ENCODE results near the gene MYO18B.

Gene MYO18B

DNA sequence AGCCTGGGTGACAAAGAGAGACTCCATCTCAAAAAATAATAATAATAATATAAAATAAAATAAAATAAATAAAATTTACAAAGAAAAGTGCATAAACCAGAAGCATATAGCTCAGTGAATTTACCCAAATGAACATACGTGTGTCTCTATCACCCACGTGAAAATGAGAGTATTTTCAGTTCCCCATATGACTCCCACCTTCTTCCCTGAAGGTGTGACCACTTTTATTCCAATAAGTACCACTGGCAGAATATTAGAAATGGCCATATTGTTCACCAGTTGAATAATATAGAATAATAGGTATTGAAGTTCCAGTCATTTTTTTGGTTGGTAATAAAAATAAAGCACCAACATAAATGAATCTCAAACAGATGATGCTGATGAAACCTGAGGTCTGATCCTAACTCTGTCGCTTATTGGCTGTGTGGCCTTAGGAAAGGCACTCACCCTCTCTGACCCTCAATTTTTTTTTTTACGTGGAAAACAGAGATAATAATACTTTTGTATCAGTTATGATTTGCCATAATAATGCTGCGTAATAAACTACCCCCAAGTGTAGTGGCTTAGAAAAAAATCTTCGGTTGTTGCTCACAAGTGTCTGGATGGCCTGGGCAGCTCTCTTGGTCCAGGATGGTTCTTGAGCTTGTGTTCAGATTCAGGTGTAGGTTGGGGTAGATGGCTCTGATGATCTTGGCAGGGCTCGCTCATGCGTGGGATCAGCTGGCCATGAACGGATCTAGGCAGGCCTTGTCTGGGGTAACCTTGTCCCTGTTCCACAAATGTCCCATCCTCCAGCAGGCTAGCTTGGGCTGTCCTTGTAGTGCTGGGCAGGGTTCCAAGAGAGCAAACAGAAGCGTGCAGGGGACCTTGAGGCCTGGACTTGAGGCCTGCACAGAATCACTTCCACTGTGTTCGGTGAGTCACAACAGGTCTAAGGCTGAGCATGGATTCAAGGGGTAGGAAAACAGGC lies 88.1 kb downstream of the MYO18B start:
- no peak for DNase-seq

DNA sequence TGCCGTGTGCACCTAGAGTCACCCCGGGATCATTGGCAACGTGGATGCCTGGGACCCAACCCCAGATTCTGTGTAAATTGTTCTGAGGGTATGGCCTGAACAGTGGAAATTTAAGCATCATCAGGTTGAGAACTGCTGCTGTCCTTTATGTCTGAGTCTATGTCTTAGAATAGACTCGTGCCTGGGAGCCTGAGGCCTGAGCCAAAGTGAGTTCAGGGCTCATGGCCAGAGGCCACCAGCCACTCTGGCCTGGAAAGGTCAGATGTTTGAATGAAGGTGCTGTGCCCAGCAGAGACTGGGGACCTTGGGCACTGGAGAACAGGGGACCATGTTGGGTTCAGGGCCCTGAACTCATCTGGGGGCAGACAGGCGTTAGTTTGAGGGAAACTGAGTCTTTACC lies 91.1 kb downstream of the MYO18B start:
- DNase-seq: no peak

DNA sequence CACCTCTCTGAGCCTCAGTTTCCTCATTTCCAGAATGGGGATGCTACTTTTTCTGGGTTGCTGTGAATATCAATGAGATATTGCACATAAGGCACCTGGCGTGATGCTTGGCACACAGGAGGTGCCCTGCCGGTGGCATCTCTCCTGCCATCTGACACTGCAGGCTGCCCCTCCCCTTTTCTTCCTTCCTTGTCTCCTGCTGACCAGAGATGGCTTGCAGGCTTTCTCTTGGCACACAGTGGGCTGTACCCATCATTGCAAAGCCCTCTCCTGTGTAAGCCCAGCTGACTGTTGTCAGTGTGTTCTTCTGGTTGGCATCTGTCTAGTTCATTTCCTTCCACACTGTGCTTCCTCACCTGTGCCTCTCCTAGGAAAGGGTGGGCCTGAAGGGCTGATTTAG lies 91.7 kb downstream of the MYO18B start:
- DNase-seq: no peak

DNA sequence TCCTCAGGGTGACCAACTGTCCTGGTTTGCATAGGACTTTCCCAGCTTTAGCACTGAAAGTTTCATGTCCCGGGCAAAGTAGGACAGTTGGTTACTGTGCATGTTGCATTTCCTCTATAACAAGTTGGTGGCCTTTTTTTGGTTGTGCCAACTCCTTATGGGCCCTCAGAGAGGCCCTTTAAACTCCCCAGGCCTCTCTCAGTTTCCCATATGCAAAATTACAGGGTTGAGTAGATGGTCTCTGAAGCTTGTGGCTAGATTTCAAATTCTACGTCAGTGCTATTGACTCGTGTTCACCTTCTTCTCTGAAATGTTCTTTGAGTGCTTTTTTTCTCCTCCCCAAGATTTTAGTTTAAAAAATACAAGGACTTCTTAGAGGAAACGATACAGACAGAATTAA lies 92.5 kb downstream of the MYO18B start:
- no peak for DNase-seq

DNA sequence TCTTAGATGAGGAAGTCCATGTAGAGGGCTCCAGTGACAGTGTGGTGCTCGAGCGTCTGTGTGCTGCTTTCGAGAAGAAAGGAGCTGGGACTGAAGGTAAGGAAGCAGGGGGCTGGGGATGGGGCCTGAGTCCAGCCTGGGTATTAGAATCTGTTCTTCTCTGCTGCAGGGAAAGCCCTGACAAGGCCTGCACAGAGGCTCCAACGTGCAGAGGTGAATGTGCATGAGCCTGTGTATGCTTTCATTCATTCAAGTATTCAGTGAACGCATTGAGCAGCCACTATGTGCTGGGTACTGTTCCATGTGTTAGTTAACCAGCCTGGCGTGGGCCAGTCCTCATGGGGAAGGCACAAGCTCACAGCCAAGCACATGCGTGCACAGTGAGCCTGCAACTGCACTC lies 93.4 kb downstream of the MYO18B start:
- DNase-seq: no peak

DNA sequence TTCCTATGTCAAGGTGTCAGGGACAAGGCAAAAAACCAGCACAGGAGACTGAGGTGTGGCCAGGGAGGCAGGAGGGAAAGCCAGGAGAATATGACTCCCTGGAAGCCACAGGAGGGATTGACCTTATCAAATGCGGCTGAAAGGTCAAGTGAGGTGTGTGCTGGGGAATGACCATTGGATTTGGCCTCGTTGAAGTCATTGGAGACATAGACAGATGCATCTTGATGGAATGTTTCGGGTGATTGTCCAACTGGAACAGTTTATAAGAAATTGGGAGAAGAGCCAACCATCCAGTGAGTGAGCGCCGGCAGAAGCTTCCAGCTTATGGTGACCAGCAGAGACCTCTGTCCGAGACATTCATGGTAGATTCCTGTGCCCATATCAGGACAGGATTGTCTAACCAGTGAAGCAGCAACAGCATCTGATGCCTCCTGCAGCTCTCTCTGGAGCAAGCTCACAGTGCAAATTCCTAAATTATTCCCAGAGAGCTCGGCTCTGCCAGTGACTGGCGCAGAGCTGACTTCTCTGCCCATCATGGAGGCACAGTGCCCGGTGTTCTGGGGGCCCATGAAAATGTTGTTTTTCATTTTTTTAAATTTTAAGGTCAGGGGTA lies 95.4 kb downstream of the MYO18B start:
- DNase-seq: no peak

DNA sequence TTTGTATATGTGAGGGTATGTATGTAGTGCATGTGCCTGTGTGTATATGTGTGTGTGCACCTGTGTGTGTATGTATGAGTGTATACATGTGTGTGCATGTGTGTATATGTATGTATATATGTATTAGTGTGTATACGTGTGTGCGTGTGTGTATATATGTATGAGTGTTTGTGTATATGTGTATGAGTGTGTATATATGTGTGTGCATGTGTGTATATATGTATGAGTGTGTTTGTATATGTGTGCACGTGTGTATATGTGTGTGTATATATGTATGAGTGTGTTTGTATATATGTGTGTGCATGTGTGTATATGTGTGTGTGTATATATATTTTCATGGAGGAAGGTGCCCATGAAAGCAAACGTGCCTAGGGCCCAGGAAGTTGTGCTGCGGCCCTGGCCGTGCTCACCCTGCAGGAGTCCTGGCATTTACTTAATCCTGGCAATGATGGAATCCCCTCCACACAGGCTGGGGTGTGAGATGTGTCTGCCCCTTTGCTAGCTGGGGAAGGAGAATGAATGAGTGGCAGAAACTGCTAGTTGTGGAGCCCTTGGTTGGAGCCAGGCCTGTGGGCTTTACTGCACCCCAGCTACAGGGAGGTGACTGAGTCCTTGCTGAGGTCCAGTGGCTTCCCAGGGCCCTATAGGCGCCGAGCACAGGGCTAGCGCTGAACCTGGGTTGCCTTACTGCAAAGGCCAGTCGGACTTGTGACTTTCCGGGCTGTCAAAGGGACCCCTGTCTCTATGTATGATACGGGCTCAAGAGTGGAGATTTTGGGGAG lies 97.2 kb downstream of the MYO18B start:
- DNase-seq: no peak

DNA sequence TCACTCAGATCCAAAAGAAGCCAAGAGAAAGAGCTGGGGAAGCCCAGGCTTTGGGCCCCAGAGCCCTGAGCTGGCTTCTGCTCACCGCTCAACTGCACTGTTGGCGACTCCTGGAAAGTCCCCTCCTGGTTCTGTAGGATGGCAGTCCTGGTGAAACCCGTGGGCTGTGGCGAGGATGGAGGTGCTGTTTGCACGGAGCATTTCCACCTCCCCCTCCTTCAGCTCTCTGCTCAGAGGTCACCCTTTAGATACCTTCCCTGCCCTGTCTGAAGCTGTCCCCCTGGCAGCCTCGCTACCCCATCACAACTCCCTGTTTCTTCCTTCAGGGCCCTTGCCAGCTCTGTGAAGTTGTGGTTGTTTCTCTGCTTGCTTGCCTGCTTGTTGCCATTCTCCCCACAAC lies 97.8 kb downstream of the MYO18B start:
- DNase-seq: no peak

DNA sequence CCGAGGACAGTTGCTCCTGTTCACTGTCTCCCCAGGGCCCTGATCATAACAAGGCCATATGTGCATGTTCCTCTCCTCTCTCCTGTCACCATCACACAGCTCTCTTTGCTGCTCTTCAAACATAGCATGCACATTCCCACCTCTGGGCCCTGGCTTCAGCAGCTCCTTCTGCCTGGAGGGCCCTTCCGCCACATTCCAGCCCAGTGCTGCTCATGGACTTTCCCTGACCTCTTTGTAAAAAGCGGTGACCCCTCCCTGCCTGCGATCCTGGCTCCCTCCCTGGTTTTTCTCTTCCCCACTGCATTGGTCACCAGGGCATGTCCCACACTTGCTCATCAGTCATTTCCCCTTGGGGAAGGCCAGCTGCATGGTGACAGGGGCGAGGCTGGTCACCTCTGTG lies 98.2 kb downstream of the MYO18B start:
- DNase-seq: no peak

DNA sequence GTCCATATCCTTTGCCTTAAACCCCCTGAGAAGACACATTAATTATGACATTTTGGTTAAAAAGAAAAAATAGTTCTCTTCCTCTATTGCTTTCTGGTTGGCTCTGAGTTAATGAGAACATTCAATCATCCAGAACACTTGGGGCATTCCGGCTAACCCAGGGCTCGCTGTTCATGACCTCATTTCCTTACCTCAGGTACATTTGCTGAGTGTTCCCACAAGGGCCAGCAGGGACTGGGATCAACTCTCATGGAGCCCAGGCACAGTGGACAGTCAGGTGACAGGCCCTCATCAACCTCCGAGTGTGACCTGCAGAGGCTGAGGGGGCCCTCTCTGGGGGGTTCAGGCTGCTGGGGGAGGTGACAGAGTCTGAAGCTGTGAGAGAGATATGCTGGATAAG lies 98.9 kb downstream of the MYO18B start:
- no peak for DNase-seq

DNA sequence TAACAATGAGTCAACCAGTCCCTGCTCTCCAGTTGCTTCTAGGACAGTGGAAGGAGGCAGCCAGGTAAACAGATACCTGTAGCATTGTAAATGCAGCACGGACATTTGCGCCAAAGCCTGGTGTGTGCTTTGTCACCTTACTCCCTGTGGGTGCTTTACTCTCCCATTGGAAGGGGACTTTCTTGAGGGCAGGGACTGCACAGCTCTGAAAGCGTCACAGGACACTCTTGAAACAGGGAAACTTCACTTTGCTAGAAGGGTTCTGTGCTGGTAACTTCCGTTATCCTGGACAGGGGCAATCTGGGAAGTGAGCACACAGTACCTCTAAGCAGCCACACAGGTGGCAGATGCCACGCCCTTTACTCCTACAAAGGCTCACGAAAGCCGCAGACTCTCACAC lies 99.8 kb downstream of the MYO18B start:
- no peak for DNase-seq

DNA sequence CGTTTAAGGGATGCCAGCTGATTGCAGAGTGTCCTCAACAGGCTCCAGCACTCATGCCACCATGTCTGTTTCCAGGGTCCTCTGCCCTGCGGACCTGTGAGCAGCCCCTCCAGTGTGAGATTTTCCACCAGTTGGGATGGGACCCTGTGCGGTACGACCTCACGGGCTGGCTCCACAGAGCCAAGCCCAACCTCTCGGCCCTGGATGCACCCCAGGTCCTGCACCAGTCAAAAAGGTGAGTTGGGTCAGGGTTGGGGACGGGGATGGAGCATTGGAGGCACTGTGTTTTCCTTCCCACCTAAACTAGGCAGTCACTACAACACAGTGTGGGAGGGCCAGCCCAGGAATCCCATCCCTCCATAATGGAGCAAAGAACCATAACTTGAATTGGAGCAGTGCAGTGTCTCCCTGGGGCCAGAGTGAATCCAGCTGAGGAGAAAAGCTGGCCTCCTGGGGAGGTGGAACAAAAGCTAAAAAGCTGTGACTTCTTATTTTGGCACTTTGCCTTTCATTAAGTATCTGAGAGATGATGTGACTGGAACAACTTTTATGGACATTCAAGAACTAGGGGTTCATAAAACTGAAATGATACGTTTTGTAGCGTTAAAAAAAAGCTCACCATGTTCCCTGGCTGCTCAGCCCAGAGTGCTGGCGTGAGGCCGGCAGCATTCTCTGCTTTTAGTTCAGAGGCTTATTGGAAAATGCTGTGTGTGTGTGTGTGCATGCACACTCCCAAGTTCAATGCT lies 101.8 kb downstream of the MYO18B start:
- DNase-seq: no peak

DNA sequence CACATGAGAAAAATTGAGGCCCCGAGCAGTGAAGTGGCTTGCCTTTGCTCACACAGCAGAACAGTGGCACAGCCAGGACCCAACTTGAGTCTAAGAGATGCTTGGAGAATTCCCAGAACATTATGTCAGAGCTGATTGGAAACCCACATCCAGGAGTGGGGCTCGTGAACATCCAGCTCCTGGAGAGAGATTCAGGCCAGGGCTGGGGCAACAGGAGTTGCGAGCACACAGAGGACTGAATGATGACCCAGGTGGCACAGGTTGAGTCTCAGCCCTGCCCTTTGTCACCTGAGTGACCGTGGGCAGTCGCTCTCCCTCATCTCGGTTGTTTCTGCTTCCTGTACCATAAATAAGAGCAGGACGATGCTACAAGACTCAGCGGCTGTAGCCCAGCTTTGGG lies 102.6 kb downstream of the MYO18B start:
- DNase-seq: no peak

DNA sequence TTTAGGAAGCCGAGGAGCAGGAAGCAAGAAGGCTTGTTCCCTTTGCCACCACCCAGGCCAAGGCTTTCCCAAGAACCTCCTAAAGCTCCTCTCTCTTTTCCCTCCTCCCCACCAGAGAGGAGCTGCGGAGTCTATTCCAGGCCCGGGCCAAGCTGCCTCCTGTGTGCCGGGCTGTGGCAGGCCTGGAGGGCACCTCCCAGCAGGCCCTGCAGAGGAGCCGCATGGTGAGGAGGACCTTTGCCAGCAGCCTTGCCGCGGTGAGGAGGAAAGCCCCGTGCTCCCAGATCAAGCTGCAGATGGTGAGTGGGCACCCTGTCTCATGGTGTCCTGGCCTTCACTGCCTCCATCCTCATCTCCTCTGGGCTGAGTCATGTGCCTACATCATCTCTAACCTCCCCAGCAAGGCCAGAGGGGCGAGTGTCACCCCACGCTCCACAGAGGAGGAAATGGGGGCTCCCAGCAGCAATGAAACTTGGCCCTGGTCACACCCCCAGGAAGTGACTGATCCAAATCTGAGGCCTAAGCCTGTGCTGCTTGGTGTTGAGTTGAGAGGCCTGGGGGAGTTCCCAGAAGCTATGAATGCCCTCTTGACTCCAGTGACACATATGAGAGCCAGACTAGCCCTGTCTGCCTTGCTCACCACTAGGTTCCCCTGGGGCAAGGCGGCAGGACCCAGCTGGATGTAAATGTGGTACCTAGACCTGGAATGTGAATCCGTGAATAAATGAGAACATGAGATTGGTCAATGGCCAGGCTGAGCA lies 104.2 kb downstream of the MYO18B start:
- no peak for DNase-seq

DNA sequence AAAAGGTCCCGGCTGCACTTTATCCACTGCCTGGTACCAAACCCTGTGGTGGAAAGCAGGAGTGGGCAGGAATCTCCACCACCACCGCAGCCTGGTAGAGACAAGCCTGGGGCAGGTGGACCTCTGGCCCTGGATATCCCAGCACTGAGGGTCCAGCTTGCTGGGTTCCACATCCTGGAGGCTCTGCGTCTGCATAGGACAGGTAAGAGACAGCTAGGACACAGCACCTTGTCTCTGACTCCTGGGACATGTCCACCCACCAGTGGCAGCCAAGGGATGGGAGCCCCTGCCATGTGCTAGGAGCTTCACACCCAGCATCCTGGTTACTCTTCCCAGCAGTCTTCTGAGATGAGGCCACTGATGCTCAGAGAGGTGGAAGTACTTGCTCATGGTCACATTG lies 105.5 kb downstream of the MYO18B start:
- DNase-seq: no peak

DNA sequence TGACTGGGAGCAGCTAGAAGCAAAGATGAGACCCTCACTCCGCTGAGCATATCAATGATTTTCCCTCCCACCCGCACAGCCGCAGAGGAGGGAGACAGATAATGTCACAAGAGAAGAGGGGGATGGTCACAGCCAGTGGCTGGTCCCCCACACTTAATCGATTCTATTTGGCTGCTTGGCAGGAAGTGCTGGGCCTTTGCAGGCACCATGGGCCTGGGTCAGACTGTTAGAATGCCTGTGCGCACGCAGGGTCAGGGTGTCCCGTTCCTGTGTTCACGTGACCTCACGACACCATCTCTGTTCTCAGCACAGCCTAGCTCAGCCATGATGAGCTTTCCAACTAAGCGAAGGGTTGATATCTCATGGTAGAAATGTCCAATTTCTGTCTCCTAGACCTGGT lies 107.0 kb downstream of the MYO18B start:
- DNase-seq: no peak

DNA sequence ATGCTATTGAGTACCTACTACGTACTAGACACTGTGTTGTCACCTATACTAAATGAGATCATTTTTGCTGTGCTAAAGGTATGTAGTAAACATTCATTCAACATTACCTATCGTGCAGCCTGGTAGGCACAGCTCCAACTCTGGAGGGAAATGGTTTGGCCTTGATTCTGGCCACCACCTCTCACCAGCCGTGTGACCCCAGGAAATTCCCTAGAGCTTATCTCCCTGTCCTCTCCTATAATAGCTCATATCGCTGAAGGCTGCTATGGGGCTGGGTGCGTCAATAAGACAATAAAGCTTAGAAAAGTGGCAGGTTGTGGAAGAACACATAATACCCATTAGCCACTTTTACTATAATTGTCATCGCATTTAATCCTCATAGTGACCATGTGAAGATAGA lies 107.5 kb downstream of the MYO18B start:
- no peak for DNase-seq

DNA sequence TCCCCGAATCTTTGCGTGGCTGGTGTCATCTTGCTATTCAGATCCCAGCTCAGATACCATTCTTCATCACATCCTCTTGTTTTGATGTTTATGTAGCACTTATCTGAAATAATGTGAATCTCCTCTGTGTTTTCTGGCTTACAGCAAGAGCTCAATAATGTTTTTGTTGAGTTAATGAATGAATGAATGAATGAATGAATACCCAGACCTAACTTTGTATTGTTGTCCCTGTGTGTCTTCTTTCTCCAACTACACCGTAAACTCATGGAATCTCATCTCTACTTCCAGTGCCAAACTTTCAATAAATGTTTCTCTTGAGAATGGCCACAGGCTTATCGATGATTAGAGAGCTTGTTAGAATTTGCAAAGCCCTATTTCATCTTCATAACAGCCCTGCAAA lies 110.2 kb downstream of the MYO18B start:
- DNase-seq: no peak

DNA sequence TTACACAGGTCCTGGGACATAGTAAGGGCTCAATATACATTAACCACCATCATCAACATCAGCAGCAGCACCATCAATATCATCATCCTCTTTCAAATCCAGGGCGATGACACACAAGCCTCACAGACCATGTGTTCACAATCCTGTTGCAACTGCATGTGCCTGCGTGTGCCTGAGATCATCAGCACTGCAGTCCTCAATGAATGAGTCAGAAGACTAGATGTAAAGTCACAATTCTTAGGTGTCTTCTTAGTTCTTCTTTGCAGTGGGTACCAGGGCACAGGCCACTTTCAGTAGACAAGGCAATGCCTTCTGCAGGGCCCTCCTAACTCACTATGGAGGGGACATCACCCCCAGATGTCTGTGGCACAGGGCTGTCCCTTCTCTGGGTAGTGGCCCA lies 111.1 kb downstream of the MYO18B start:
- DNase-seq: no peak

DNA sequence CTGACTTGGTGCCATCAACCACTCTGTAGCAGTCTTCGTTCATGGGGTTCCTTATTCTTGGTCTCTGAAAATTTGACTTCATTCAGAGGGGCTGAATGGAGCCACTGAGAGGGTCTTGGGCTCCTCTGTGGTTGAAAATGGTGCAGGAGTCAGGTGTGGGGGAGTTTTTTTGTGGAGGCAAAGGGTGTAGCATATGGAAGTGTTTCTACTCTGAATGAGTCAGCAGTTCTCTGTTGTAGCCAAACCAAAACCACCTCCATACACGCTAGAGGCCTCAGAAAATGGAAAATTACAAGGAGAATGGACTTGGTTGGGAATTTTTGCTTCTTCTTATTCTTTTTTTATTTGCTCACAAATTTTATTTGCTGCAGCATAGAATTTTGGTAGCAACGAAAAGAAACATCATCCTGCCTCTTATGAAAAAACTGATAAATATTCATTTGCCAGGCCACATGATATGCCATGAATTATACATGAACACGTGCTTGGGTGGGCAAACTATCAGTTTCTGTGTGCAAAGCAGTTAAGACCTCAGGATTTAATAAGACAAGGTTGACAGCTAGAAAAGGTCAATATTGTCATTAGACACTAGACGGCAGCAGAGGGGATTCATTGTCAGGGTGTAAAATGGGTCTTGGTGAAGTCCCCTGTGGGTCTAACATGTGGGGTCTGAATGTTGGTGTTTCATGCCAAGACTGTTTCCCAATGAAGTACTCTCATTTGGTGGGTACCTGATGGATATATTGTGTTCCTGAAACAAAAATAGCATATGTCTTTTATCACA lies 111.7 kb downstream of the MYO18B start:
- no peak for DNase-seq

DNA sequence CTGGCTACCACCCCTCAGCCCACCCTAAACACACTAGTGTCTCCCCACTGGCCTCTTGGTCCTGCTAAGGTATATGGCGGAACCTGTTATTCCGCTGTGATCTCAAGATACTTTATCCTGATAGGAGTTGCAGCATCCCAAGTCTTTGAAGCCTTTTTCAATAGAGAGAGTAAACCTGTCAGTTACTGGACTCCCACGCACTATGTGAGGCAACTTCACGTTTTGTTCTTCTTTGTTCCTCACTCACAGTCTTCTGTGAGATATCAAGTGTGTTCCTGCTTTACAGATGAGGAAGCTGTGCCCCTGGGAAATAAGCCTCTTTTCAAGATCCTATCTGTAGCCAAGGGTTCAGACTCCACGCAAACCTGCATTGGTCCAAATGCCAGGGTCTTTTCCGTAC lies 127.8 kb downstream of the MYO18B start:
- no peak for DNase-seq

All from central memory CD4-positive, alpha-beta T cell (primary cell).